HG02798 (cell line): ENCODE results near the gene FAM234B.
"Not testable (repeated sequence)": the region's sequence is repeated elsewhere in the genome, so short reads cannot be mapped to it uniquely, and the experiment has no call there.

Source experiments
- ATAC-seq: cut with Tn5 transposase; IDR thresholded peaks from one replicate; pipeline ENCODE4 v1.9.1; 2021; ENCODE audit warnings: mild to moderate bottlenecking; ENCODE audit not compliant: unreplicated experiment, poor library complexity

FAM234B gene

DNA sequence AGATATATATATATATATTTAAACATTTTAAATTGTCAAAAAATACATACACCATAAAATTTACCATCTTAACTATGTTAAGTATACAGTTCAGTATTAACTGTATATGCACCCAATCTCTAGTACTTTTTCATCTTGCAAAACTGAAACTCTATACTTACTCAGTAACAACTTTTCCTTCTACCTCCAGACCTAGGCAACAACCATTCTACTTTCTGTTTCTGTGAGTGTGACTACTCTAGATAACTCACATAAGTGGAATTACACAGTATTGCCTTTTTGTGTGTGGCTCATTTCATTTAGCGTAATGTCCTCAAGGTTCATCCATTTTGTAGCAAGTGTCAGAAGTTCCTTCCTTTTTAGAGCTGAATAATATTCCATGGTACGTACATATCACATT lies 8.2 kb downstream of the FAM234B start:
- ATAC-seq: no peak

DNA sequence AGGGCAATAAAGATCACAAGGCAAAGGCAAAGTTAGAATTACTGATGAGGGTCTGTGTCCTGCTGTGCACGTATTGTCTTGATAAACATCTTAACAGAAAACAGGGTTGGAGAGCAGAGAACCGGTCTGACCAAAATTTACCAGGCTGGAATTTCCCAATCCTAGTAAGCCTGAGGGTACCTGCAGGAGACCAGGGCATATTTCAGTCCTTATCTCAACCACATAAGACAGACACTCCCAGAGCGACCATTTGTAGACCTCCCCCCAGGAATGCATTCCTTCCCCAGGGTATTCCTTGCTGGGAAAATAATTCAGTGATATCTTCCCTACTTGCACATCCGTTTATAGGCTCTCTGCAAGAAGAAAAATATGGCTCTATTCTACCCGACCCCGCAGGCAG lies 9.4 kb downstream of the FAM234B start:
- not testable (repeated sequence) for ATAC-seq

DNA sequence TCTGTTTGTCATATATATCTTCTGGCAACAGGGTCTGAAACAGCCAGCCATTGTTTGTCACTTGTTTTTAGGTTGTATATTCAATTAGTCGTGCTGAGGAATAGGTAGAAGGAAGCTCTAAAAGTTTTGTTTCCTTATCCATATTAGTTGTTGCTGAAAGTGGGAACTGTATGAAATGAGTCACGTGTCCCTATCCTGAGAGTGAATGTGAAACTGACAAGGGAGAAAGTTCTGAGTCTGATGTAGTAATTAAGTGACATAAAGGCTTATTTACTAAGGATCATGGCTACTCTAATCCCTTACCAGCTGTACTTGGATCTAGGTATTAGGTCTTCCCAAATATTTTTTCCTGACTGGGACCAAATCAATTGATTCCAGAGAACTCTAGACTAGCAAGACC lies 16.4 kb downstream of the FAM234B start:
- no peak for ATAC-seq

DNA sequence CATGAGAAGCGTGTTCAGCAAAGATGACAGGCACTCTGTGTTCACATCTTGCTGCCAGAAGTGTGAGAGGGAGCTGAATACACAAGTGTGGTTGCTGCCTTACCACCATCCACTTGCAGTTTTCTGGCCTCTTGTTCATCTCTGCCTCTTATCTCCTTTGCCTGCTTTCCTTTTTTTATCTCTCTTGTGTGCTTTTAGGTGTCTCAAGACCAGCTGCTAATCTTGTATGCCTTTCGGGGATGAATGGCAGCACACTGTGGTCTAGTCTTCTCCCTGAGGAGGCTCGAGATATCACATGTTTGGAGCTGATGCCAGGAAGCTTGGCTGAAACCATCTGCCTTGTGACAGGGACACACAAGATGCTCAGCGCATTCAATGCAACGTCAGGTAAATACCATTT lies 17.2 kb downstream of the FAM234B start:
- ATAC-seq: no peak

GRCh38 chr12:13062669-13063068 lies 18.5 kb downstream of the FAM234B start:
- ATAC-seq: no peak

- ATAC-seq: no peak
Observed at GRCh38 chr12:13066014-13066413, 21.8 kb downstream of the FAM234B start.

- no peak for ATAC-seq
Observed at GRCh38 chr12:13066459-13066858, 22.3 kb downstream of the FAM234B start.

- no peak for ATAC-seq
Observed at GRCh38 chr12:13067322-13067721, 23.1 kb downstream of the FAM234B start.

GRCh38 chr12:13069380-13069779 lies 25.2 kb downstream of the FAM234B start:
- no peak for ATAC-seq

DNA sequence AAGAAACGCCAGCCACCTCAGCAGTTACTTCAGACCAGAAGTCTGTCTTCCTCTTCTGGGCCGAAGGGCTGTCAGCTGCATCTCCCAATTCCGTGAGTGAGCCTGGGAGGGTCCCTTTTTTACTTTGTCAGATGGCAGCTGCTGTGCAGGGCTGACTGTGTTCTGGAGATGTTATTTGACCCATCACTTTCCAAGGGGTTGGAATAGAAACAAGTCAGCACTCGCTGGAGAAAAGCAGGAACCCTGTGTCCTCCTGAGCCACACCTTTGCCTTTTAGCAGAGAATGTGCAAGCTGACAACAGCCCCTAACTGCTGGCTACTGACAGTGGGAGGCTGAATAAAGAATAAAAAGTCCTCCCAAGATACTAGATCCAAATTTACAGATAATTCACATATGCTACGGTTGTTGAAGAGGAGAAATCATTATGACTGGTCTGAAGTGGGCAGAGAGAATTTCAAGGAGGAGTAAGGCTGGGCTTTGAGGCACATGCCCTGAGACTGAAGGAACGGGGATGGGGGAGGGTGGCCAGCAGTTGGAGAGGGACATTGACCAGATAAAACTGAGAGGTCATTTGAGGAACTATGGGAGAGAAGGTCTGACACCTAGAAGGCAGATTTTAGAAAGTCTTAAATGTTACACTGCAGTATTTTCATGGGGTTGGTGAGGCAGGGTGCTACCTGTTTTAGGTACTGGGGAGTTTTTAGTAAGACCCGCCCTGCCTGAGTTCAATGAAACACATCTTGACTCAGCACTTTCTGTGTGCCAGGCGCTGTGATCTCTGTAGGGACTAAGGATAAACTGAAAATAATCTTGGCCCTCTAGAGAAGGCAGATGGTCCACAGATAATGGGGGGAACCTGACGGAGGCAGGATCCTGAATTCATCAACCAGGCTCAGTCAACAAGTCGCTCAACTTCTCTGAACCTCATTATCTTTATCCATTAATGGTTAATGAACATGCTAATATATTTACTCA lies 27.4 kb downstream of the FAM234B start:
- ATAC-seq: no peak

GRCh38 chr12:13073173-13073572 lies 29.0 kb downstream of the FAM234B start:
- no peak for ATAC-seq

- no peak for ATAC-seq
Observed at GRCh38 chr12:13074396-13075117, 30.4 kb downstream of the FAM234B start.

DNA sequence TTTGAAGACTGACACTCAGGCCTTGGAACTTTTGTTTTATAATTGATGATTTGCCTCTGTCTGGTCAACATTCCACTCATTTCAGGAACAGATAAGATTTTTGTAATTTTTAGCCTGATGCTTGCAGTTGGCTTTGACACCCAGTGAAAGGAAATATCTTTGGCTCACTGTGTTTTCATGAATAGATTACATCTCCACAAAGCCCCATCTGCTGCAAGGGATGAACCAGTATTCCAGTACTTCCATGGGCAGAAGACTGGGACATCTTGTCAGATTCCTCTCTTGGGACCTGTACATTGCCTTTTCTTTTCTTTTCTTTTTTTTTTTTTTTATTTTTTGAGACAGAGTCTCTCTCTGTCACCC lies 30.9 kb downstream of the FAM234B start:
- ATAC-seq: no peak

DNA sequence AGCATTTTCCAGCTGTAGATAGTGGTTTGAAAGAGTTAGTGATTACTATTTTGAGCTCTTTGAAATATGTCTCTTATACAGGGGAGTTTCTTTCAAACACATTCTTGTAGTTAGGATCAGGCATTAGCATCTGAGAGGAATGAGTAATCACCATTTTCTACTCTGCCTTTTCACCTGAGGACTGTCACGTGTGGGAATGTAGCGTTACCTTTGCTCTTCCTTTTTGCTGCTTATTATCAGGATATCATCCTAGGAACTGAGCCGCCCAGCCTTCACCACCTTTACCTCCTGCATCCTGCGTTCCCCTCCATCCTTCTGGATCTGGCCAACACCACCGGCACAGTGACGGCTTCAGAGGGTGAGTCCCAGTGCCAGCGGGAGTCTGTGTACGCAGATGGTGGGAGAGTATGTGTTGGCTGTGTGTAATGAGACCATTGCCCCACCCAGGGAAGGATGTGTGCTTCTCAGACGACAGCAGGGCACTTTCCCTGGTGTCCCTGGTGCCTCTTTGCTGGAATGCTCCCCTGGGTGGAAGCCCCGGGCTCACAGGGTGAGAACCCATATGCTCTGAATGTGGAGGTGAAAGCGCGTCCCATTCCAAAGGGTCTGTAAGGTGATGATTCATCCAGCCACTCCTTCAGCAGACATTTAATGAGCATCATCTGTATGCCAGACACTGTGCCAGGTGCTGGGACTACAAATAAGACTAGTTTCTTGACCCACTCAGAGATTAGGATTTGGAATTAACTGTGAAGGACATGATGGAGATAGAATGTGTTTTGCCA lies 31.8 kb downstream of the FAM234B start:
- no peak for ATAC-seq

DNA sequence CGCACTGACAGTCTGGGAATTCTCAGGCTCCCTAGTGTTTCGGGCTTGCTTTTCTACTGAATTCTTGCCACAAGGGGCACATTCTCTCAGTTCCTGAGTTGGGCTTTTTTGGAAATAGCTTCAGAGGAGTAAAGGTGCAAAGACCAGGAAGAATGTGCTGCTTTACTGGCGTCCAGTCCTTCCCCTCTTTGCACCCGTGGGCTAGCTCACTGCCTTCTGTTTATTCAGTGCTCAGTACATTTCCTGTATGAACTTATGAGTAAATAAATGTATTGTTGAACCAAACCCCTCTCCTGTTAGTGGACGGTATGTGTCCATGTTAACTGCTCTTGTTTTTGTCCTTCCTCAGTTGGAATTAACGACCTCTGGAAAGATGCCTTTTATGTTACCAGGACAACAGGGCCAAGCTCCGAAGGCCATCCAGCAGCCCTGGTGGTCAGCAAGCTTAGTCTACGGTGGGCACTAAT lies 35.3 kb downstream of the FAM234B start:
- no peak for ATAC-seq

DNA sequence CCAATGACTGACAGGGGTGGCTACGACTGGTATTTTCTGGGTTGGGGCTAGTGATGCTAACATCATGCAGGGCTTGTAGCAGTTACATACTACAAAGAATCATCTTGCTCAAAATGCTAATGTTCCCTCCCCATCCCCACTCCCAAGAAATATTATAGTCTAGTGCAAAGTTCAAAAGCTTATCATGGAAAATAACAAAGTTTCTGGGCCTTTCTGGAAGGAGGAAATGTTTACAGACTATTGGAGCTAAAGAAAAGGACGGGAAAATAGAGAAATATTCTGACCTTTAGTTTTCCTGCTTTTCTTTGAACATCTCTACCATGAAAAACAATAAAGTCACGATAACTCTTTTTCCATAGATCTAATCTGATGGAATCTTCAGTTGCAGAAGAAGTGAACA lies 36.1 kb downstream of the FAM234B start:
- ATAC-seq: no peak

DNA sequence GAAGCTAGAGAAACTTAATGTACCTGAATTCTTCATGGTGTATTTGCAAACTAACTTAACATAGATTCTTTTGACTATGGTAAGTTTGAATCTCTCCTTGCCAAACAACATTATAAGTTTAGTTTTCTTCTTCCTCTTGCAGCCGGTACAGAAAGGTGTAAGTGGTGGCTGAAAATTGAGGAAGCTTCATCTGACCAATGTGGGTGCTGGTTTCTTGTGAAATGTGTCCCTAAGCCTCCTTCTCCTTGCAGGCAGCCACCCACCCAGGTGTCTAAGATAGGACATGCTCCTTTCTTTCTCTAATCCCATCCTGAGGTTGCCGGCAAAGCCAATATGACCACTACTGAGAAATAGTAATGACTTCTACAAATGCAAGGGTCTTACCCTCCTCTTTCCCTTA lies 38.7 kb downstream of the FAM234B start:
- ATAC-seq: no peak

- not testable (repeated sequence) for ATAC-seq
Observed at GRCh38 chr12:13083638-13084037, 39.5 kb downstream of the FAM234B start.

DNA sequence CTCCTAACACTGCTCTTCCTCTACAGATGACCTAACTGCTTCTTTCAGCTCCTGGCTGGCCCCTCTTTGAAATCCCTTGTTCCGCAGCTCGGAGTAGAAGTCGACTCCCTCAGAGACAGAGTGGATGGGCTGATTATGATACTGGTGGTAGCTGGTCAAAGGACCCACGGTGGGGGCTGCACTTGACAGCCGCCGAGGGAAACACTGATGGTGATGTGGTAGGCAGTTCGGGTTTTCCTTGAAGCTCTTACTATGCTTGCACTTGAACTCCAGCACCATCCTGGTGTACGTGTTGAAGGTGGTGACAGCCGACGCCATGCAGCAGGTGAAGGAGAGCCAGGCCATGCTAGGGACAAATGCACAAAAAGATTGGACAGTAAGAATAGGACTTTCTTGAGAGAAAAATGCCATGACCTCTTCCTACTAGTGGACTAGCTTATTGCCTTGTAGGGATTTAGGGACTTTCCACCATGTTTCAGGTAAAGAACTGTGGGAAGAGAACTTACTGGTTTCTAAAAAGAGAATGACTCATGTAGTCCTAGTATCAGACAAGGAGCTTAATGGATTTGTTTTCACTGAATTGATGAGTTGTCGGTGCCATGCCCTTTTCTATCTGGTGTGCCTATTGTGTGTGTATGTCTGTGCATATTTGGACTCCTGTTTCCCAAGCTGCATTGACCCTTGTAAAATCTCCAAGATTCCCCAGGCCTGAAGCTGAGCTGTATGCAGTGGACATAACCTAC lies 40.9 kb downstream of the FAM234B start:
- no peak for ATAC-seq
